H1 (cell line): ENCODE measurements around the gene RBM47.

Source experiments
- BRCA1 ChIP-seq: IDR thresholded peaks from 2 replicates; pipeline ENCODE4 v1.6.1; 2012; ENCODE audit warnings: low read depth, low read length, improper control_type of control experiment
- CTCF ChIP-seq, 3 experiments: IDR thresholded peaks; 1 replicate in 2 of 3; 2 replicates in 1 of 3; pipeline versions ENCODE4 v1.5.1 to v1.6.1; 2011; ENCODE audit warnings: low read length in 3 of 3, mild to moderate bottlenecking in 3 of 3, inconsistent platforms in 2 of 3, low read depth in 1 of 3, moderate library complexity in 1 of 3; ENCODE audit not compliant: insufficient read depth in 1 of 3; ENCODE audit errors: control extremely low read depth in 1 of 3
- EP300 ChIP-seq, 2 experiments: IDR thresholded peaks; 1 replicate in 1 of 2; 2 replicates in 1 of 2; pipeline ENCODE4 v1.6.1; 2011 to 2012; ENCODE audit warnings: low read depth in 2 of 2, low read length in 2 of 2, mild to moderate bottlenecking in 2 of 2, borderline replicate concordance in 1 of 2, inconsistent platforms in 1 of 2, moderate library complexity in 1 of 2
- EZH2 ChIP-seq: fragments of 200-600 bp; sonication (generic); IDR thresholded peaks from 2 replicates; pipeline ENCODE4 v1.7.1; 2012; ENCODE audit warnings: low read depth, mild to moderate bottlenecking, moderate library complexity, low read length, inconsistent platforms; ENCODE audit not compliant: severe bottlenecking
- GABPA ChIP-seq: IDR thresholded peaks from 2 replicates; pipeline ENCODE4 v1.6.1; 2011; ENCODE audit warnings: mild to moderate bottlenecking, low read length, moderate library complexity, borderline replicate concordance; ENCODE audit not compliant: insufficient read depth
- KDM5A ChIP-seq: fragments of 200-600 bp; IDR thresholded peaks from 2 replicates; pipeline ENCODE4 v1.7.1; 2012; ENCODE audit warnings: mild to moderate bottlenecking, low read length, inconsistent platforms, mixed read lengths
- NRF1 ChIP-seq: IDR thresholded peaks from 2 replicates; pipeline ENCODE4 v1.6.1; 2011; ENCODE audit warnings: mild to moderate bottlenecking, low read depth, low read length, improper control_type of control experiment
- POLR2A ChIP-seq, 2 experiments: IDR thresholded peaks; 1 replicate in 1 of 2; 2 replicates in 1 of 2; pipeline ENCODE4 v1.6.1; 2011; ENCODE audit warnings: low read depth in 2 of 2, low read length in 2 of 2, mild to moderate bottlenecking in 2 of 2; ENCODE audit errors: control extremely low read depth in 1 of 2
- RAD21 ChIP-seq, 2 experiments: IDR thresholded peaks in 1 of 2; conservative IDR thresholded peaks in 1 of 2; 2 replicates each; pipeline ENCODE4 v1.6.1; 2011; ENCODE audit warnings: low read depth in 2 of 2, low read length in 2 of 2, improper control_type of control experiment in 1 of 2, inconsistent platforms in 1 of 2, mild to moderate bottlenecking in 1 of 2, moderate library complexity in 1 of 2
- SP1 ChIP-seq: IDR thresholded peaks from 2 replicates; pipeline ENCODE4 v1.6.1; 2011; ENCODE audit warnings: low read depth, low read length
- TAF1 ChIP-seq: IDR thresholded peaks from 2 replicates; pipeline ENCODE4 v1.6.1; 2011; ENCODE audit warnings: mild to moderate bottlenecking, low read depth, low read length
- TF ChIP-seq, protein P1 (sequence below): IDR thresholded peaks from 2 replicates; pipeline ENCODE4 v1.6.1; 2011; ENCODE audit warnings: low read depth, mild to moderate bottlenecking, low read length; ENCODE audit not compliant: insufficient read depth

DNA sequence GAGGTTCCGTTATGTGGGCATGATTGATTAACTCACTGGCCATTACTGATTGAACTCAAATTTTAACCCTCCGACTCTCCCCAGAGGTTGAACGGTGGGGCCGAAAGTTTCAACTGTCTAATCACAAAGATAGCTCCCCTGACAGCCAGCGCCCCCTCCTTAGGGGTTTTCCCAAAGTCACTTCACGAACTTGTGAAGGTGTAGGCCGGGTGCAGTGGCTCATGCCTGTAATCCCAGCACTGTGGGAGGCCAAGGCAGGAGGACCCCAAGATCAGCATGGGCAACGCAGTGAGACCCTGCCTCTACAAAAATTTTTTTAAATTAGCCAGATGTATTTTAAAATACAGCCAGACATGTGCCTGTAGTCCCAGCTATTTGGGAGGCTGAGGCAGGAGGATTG, 39.8 kb upstream of the RBM47 start:
- TF ChIP-seq, protein P1, sequence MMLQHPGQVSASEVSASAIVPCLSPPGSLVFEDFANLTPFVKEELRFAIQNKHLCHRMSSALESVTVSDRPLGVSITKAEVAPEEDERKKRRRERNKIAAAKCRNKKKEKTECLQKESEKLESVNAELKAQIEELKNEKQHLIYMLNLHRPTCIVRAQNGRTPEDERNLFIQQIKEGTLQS = no peak
- no peak for TF ChIP-seq CTCF (IDR thresholded peaks at IDR 0.05; ENCODE audit: control extremely low read depth in 1 of 3, insufficient read depth in 1 of 3, low read depth in 1 of 3, low read length in 3 of 3)
- TF ChIP-seq EZH2 = no peak
- TF ChIP-seq GABPA = no peak
- TF ChIP-seq NRF1 = no peak
- no peak for TF ChIP-seq POLR2A (IDR thresholded peaks at IDR 0.05; ENCODE audit: control extremely low read depth in 1 of 2, low read depth in 2 of 2, low read length in 2 of 2)
- no peak for TF ChIP-seq EP300 (IDR thresholded peaks at IDR 0.05; ENCODE audit: borderline replicate concordance in 1 of 2, low read depth in 2 of 2, low read length in 2 of 2)
- TF ChIP-seq RAD21 (IDR thresholded peaks at IDR 0.05 in 1 of 2, conservative IDR thresholded peaks at IDR 0.05 in 1 of 2; ENCODE audit: low read depth in 2 of 2, low read length in 2 of 2) = no peak
- no peak for TF ChIP-seq SP1
- no peak for TF ChIP-seq KDM5A
- no peak for TF ChIP-seq BRCA1
- TF ChIP-seq TAF1 = no peak
